Measurements from ENCODE around the gene NT5DC4. TPM values are rescaled to one million over a fixed set of nuclear protein-coding genes. Genes with fewer than 3 reads are reported as not detected.

NT5DC4 gene
- polyA plus RNA-seq, 2 of the 4 experiments (the other 2 are of a cell fraction): not detected

- TF ChIP-seq, protein P1, sequence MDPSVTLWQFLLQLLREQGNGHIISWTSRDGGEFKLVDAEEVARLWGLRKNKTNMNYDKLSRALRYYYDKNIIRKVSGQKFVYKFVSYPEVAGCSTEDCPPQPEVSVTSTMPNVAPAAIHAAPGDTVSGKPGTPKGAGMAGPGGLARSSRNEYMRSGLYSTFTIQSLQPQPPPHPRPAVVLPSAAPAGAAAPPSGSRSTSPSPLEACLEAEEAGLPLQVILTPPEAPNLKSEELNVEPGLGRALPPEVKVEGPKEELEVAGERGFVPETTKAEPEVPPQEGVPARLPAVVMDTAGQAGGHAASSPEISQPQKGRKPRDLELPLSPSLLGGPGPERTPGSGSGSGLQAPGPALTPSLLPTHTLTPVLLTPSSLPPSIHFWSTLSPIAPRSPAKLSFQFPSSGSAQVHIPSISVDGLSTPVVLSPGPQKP (IDR thresholded peaks at IDR 0.05; ENCODE audit: low read depth, low read length): no peak
- TF ChIP-seq NR3C1 (IDR thresholded peaks at IDR 0.05) (no peak), BHLHE40 (IDR thresholded peaks at IDR 0.05; ENCODE audit: low read depth, low read length) (no peak), POLR2AphosphoS2 (conservative IDR thresholded peaks at IDR 0.05; ENCODE audit: low read length) (no peak)
- Histone ChIP-seq H3K27ac (no peak overlapping the region), H3K4me1 (peaks cover 8% of the 10 kb centered on the region), H3K4me3 (no peak overlapping the region), H3K9me3 (no peaks in the 10 kb centered on the region), H3K4me2 (no peak overlapping the region)
- WGBS (ENCODE audit: missing lambda C conversion rate): 84% methylated on average over 6 of the region's 6 CpGs
- no peak for DNase-seq (ENCODE audit: low read depth in 1 of 2, low spot score in 1 of 2)
- 0 out of 6 replicates have a peak, but pooled peaks of 1 of the 2 experiments have one; percentile 9 for ATAC-seq
- no peak for FAIRE-seq
- POLR2A ChIA-PET: no interaction called here
- CTCF ChIA-PET: interaction anchor here (1.0 to 5.6 kb wide), 5 partner anchors 9 to 83 kb away, joined by 3 to 55 read pairs (median 5); no protein-coding TSS in a partner anchor
These were observed 11.1 kb upstream of the NT5DC4 start for GRCh38 chr2:112709703-112710102.

DNA sequence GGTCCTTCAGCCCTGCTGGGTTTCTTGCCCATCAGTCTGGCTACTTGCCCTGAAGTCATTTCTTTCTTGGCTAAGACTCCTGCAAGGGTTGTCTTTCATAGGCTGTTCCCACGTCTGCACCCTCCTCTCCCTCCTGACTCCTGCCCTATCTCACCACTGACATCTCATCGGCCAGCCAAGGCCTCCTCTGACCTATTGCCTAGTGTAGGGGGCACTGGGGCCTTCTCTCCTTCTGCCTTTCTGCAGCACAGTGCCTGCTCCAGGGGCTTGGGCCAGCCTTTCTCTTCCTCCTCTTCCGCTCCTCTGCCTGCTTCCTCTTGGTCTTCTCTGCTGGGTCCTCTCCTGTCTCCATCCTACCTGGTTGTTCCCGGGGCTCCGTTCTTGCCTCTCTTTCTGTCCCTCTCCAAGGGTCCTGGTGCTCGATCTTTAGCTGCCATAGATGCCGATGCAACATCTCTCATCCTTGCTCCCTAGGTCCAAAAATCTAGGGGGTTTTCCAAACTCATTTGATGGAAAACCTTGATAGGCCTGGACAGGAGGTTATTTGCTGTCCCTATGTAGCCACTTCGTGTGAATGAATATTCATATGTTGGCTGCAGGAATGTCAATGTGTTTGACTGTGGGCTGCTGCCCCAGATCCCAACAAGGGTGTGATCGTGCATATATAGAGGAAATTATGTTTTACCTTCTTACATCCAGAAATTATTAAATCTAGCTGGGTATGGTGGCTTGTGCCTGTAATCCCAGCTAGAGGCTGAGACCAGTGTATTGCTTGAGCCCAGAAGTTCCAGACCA is 9.7 kb upstream of the NT5DC4 start:
- ChIA-PET CTCF (interaction anchor here (1.4 to 2.9 kb wide), 3 partner anchors 15 to 111 kb away, joined by 4 to 31 read pairs (median 6); no protein-coding TSS in a partner anchor), POLR2A (no interaction called here)
- H3K27ac ChIP-seq: no peak overlapping the region
- H3K9me3 ChIP-seq: no peaks in the 10 kb centered on the region
- FAIRE-seq: no peak
- ATAC-seq: no peak
- no peak overlapping the region for H3K4me2 ChIP-seq
- H3K4me1 ChIP-seq: peaks cover 17% of the 10 kb centered on the region
- WGBS (ENCODE audit: missing lambda C conversion rate): 76% methylated on average over 9 of the region's 9 CpGs
- H3K4me3 ChIP-seq: no peak overlapping the region
- no peak for DNase-seq (ENCODE audit: low read depth in 1 of 2, low spot score in 1 of 2)
- TF ChIP-seq CEBPB (IDR thresholded peaks at IDR 0.05) (no peak), RAD21 (conservative IDR thresholded peaks at IDR 0.05 in 1 of 2, IDR thresholded peaks at IDR 0.05 in 1 of 2) (no peak), SMC3 (IDR thresholded peaks at IDR 0.05) (no peak), ZFP36 (IDR thresholded peaks at IDR 0.05; ENCODE audit: borderline replicate concordance, partially characterized antibody) (no peak), JUN (IDR thresholded peaks at IDR 0.05) (no peak), TFCP2L1 (CRISPR knock-in tag; IDR thresholded peaks at IDR 0.05) (no peak), HOXA7 (CRISPR knock-in tag; IDR thresholded peaks at IDR 0.05) (no peak), CHD4 (IDR thresholded peaks at IDR 0.05; ENCODE audit: borderline replicate concordance) (no peak)

DNA sequence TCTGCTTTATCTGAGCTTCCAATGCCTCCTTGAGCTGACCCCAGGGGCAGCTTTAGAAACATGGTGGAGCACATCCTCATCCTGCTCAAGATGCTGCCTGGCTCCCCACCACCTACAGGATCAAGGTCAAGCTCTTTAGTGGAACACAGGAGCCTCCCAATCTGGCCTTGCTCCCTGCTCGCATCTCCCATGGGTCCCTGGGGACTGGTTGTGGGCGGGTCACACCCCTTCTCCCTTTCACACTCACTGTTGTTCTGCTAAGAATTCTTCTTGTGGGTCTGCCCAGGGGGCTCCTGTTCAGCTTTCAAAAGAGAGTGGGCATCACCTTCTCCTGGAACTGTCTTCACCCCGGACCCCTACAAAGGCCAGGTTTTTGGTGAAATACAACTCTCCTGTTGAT is 8.4 kb upstream of the NT5DC4 start:
- Histone ChIP-seq H3K4me3 (no peak overlapping the region), H3K9me3 (no peaks in the 10 kb centered on the region), H3K4me1 (peaks cover 17% of the 10 kb centered on the region), H3K4me2 (no peak overlapping the region), H3K27ac (no peak overlapping the region)
- ATAC-seq (no peak), DNase-seq (ENCODE audit: low read depth in 1 of 2, low spot score in 1 of 2) (no peak), FAIRE-seq (no peak)
- no peak for TF ChIP-seq JUNB (IDR thresholded peaks at IDR 0.05)
- TF ChIP-seq CBX2 (IDR thresholded peaks at IDR 0.05; ENCODE audit: borderline replicate concordance, low read depth): no peak
- TF ChIP-seq SMC3 (IDR thresholded peaks at IDR 0.05): no peak
- TF ChIP-seq POLR2A (IDR thresholded peaks at IDR 0.05; ENCODE audit: low read length): no peak
- TF ChIP-seq, protein P1 (IDR thresholded peaks at IDR 0.05; ENCODE audit: low read depth, low read length): no peak
- no peak for TF ChIP-seq BHLHE40 (IDR thresholded peaks at IDR 0.05; ENCODE audit: low read depth, low read length)
- 80% methylated on average over 3 of the region's 3 CpGs for WGBS (ENCODE audit: missing lambda C conversion rate)
- CTCF ChIA-PET: interaction anchor here (0.9 to 2.9 kb wide), 5 partner anchors 14 to 113 kb away, joined by 3 to 31 read pairs (median 6); no protein-coding TSS in a partner anchor
- POLR2A ChIA-PET: no interaction called here

- TF ChIP-seq MAFK (IDR thresholded peaks at IDR 0.05; ENCODE audit: partially characterized antibody) (no peak), NR3C1 (IDR thresholded peaks at IDR 0.05) (no peak), JUN (IDR thresholded peaks at IDR 0.05) (no peak), TP53 (CRISPR knock-in tag; IDR thresholded peaks at IDR 0.05) (no peak), KDM5A (IDR thresholded peaks at IDR 0.05) (no peak), PHF8 (IDR thresholded peaks at IDR 0.05; ENCODE audit: borderline replicate concordance, low read depth) (no peak), RAD21 (conservative IDR thresholded peaks at IDR 0.05 in 1 of 2, IDR thresholded peaks at IDR 0.05 in 1 of 2) (no peak), SMC3 (IDR thresholded peaks at IDR 0.05) (no peak), CEBPB (IDR thresholded peaks at IDR 0.05) (no peak), CBX8 (IDR thresholded peaks at IDR 0.05) (no peak), ZNF302 (CRISPR knock-in tag; IDR thresholded peaks at IDR 0.05) (no peak), EP300 (IDR thresholded peaks at IDR 0.05) (no peak)
- DNase-seq (ENCODE audit: low read depth in 1 of 2, low spot score in 1 of 2) (peak in 1 of 2 experiments; percentile 45), FAIRE-seq (no peak), ATAC-seq (peak; percentile 6 to 28; a peak in 4 of 6 replicates)
- Histone ChIP-seq H3K4me1 (peaks cover 17% of the 10 kb centered on the region), H3K9me3 (no peaks in the 10 kb centered on the region), H3K27ac (0 out of 6 replicates have a peak overlapping the region, but pooled peaks of 1 of the 2 experiments have one; percentile 47), H3K4me3 (no peak overlapping the region), H3K4me2 (no peak overlapping the region)
- CTCF ChIA-PET: interaction anchor here (0.6 to 2.9 kb wide), 5 partner anchors 14 to 146 kb away, joined by 3 to 31 read pairs (median 6); no protein-coding TSS in a partner anchor
- WGBS (ENCODE audit: missing lambda C conversion rate): 75% methylated on average over 17 of the region's 17 CpGs
- POLR2A ChIA-PET: no interaction called here
These were observed 7.8 kb upstream of the NT5DC4 start for GRCh38 chr2:112712903-112713584.
